ENCODE measurements around the gene CFDP1. TPM values are rescaled to one million over a fixed set of nuclear protein-coding genes. Genes with fewer than 3 reads are reported as not detected.

CFDP1 gene
- total and polyA plus RNA-seq, 2 of the 13 experiments (the other 11 are each of a cell fraction or from before 2014, with no cell fraction given), result 78.6 to 153 TPM

DNA sequence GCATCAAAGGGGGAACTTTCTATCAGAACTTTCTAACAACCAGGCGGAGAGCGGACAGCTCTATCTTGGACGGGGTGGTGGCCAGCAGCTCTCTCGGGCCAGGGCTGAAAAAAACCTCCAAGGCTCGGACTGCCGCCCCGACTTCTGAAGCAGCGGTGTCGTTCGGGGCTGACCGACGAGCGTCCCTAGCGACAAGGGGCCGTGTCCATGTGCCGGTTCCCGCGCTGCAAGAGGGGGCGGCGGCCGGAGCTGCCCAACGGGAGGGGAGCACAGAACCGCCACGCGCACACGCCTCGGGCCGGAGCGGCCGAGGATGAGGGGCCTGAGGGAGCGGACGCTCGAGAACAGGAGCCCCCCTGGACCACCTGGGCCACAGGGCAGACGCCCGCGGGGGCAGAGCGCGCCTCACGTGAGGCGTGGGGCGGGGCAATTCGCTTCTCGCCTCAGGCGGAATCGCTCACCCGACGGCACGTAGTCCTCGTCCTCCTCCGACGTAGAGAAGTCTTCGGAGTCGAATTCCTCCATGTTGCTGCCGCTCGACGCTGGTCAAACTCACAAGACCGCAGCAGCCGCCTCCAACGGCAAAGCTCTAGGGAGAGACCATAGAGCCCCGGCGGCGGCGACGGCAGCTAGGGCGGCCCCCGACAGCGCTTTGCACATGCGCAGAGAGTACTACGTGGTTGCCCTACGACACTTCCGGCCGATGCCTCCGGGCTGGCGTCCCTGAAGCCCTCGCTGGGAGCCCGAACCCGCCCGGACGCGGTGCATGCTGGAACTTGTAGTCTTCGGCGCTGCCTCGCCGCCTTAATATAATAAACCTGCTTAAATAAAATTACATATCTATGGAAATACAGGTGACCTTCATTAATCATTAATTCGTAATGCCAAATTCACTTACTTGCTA, at the start of gene CFDP1 (continued):
- 0 out of 2 replicates have a peak, but pooled peaks have one; percentile 40 for TF ChIP-seq SOX13 (IDR thresholded peaks at IDR 0.05)
- TF ChIP-seq SOX13 (CRISPR knock-in tag; conservative IDR thresholded peaks at IDR 0.05 in 1 of 2, IDR thresholded peaks at IDR 0.05 in 1 of 2), result no peak
- TF ChIP-seq MYC (CRISPR knock-in tag; IDR thresholded peaks at IDR 0.05; ENCODE audit: borderline replicate concordance), result peak; percentile 97
- no peak; the same call in 1 of the 2 replicates for TF ChIP-seq RNF219 (CRISPR knock-in tag; IDR thresholded peaks at IDR 0.05)
- peak; percentile 98 for TF ChIP-seq ZNF761 (CRISPR knock-in tag; conservative IDR thresholded peaks at IDR 0.05)
- no peak for TF ChIP-seq KAT2B (IDR thresholded peaks at IDR 0.05; ENCODE audit: borderline replicate concordance, low read depth, low read length)
- peak; percentile 63; the same call in 1 of the 2 replicates for TF ChIP-seq AHR (CRISPR knock-in tag; IDR thresholded peaks at IDR 0.05)
- TF ChIP-seq SRF (IDR thresholded peaks at IDR 0.05; ENCODE audit: low read depth, low read length), result peak; percentile 27; the same call in 1 of the 2 replicates
- peak; percentile 69 for TF ChIP-seq ZHX2 (IDR thresholded peaks at IDR 0.05; ENCODE audit: low read depth)
- TF ChIP-seq ZHX2 (CRISPR knock-in tag; IDR thresholded peaks at IDR 0.05; ENCODE audit: borderline replicate concordance), result peak; percentile 31; the same call in 1 of the 2 replicates
- peak; percentile 28; the same call in 1 of the 2 replicates for TF ChIP-seq ZFP90 (CRISPR knock-in tag; IDR thresholded peaks at IDR 0.05; ENCODE audit: borderline replicate concordance)
- no peak for TF ChIP-seq HOXA7 (CRISPR knock-in tag; IDR thresholded peaks at IDR 0.05)
- TF ChIP-seq HNRNPUL1 (IDR thresholded peaks at IDR 0.05; ENCODE audit: low read depth, low read length), result no peak
- peak; percentile 86; the same call in 1 of the 2 replicates for TF ChIP-seq TERF1 (CRISPR knock-in tag; IDR thresholded peaks at IDR 0.05)
- TF ChIP-seq ZNF296 (CRISPR knock-in tag; conservative IDR thresholded peaks at IDR 0.05), result peak; percentile 93
- TF ChIP-seq FOXA1 (IDR thresholded peaks at IDR 0.05), result no peak
- TF ChIP-seq FOXA1 (CRISPR knock-in tag; IDR thresholded peaks at IDR 0.05), result no peak
- TF ChIP-seq HMG20A (CRISPR knock-in tag; IDR thresholded peaks at IDR 0.05; ENCODE audit: borderline replicate concordance), result no peak

All from HepG2 (cell line).